RWPE2 (cell line): ENCODE data around the gene CLEC2A.

Experiments
- ATAC-seq: fragments of 200-7000 bp; cut with Tn5 transposase; 3 replicates; pipeline ENCODE4 v1.9.1; 2021; ENCODE audit warnings: low read depth
- DNase-seq: peaks from one replicate; pipeline ENCODE4 v3.0.0-alpha.2; 2020; ENCODE audit warnings: low spot score
- H3K27ac ChIP-seq: fragments of 450-650 bp; 2 replicates; pipeline ENCODE4 v1.5.1; 2017; ENCODE audit warnings: mild to moderate bottlenecking; ENCODE audit not compliant: poor library complexity, severe bottlenecking
- H3K27me3 ChIP-seq: fragments of 250-450 bp; sonication (Bioruptor Pico); 2 replicates; pipeline ENCODE4 v1.5.1; 2021; ENCODE audit warnings: mild to moderate bottlenecking, moderate library complexity; ENCODE audit not compliant: insufficient read depth, poor library complexity, severe bottlenecking
- H3K36me3 ChIP-seq: fragments of 250-450 bp; sonication (Bioruptor Pico); 2 replicates; pipeline ENCODE4 v1.5.1; 2020; ENCODE audit warnings: low read depth, mild to moderate bottlenecking, moderate library complexity
- H3K4me1 ChIP-seq: fragments of 250-450 bp; sonication (Bioruptor Pico); 2 replicates; pipeline ENCODE4 v1.5.1; 2021; ENCODE audit warnings: mild to moderate bottlenecking, moderate library complexity; ENCODE audit not compliant: insufficient read depth, poor library complexity, severe bottlenecking
- H3K4me3 ChIP-seq: fragments of 250-450 bp; sonication (Bioruptor Pico); 2 replicates; pipeline ENCODE4 v1.5.1; 2021; ENCODE audit warnings: mild to moderate bottlenecking, moderate library complexity; ENCODE audit not compliant: severe bottlenecking
- H3K9me3 ChIP-seq: fragments of 250-450 bp; sonication (Bioruptor Pico); 2 replicates; pipeline ENCODE4 v1.5.1; 2021; ENCODE audit warnings: mild to moderate bottlenecking, moderate library complexity; ENCODE audit not compliant: severe bottlenecking
- TF ChIP-seq, protein P1 (sequence below): fragments of 450-650 bp; IDR thresholded peaks from one replicate; pipeline ENCODE4 v1.5.1; 2017; ENCODE audit warnings: mild to moderate bottlenecking, moderate library complexity; ENCODE audit not compliant: poor library complexity, severe bottlenecking

Gene CLEC2A

DNA sequence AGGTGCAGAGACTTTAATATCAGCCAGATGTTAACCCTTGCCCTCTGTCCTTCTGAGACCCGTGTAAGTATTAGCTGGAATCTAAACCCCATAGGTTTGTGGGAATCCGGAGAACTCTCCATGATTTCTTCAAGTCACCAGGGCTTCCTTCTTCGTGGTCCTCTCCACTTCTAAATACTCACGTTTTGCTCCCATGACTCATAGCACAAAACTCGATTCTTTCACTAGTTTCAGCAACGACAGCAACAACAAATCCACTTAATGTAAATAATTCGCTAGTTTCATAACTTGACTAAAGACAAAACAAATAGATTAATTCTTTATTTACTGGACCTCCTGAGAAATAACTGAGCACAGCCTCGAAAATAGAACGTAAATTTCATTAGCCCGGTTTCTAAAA, 4.4 kb upstream of the CLEC2A start:
- Histone ChIP-seq H3K4me1 (no peaks in the 10 kb centered on the region), H3K27ac (no peak overlapping the region), H3K9me3 (no peaks in the 10 kb centered on the region), H3K36me3 (no peaks in the 10 kb centered on the region), H3K27me3 (no peaks in the 10 kb centered on the region), H3K4me3 (no peak overlapping the region)
- TF ChIP-seq, protein P1, sequence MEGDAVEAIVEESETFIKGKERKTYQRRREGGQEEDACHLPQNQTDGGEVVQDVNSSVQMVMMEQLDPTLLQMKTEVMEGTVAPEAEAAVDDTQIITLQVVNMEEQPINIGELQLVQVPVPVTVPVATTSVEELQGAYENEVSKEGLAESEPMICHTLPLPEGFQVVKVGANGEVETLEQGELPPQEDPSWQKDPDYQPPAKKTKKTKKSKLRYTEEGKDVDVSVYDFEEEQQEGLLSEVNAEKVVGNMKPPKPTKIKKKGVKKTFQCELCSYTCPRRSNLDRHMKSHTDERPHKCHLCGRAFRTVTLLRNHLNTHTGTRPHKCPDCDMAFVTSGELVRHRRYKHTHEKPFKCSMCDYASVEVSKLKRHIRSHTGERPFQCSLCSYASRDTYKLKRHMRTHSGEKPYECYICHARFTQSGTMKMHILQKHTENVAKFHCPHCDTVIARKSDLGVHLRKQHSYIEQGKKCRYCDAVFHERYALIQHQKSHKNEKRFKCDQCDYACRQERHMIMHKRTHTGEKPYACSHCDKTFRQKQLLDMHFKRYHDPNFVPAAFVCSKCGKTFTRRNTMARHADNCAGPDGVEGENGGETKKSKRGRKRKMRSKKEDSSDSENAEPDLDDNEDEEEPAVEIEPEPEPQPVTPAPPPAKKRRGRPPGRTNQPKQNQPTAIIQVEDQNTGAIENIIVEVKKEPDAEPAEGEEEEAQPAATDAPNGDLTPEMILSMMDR: no peak
- DNase-seq: no peak
- ATAC-seq: no peak

GRCh38 chr12:9935026-9935425, 2.9 kb upstream of the CLEC2A start:
- DNase-seq (no peak), ATAC-seq (no peak)
- no peaks in the 10 kb centered on the region for H3K27me3 ChIP-seq
- TF ChIP-seq, protein P1: no peak
- H3K4me3 ChIP-seq: no peak overlapping the region
- no peaks in the 10 kb centered on the region for H3K9me3 ChIP-seq
- H3K36me3 ChIP-seq: no peaks in the 10 kb centered on the region
- no peak overlapping the region for H3K27ac ChIP-seq
- no peaks in the 10 kb centered on the region for H3K4me1 ChIP-seq

DNA sequence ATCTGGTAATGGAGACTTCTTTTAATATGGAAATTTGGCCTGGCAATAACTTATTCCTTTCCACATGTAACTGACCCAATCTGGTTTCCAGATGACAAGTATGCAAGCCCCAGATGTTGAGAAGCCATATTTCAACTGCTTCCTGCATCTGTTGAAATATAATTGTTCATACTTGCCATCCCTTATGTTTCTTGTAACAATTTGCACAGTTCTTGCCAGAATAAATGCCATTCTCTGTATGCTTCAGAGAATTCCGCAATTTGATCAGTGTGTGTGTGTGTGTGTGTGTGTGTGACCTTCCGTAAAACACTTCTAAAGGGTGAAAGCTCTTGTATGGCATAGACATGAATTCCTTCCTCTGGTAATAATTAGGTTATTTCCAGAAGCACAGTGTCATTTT, 1.8 kb upstream of the CLEC2A start:
- Histone ChIP-seq H3K4me3 (no peak overlapping the region), H3K36me3 (no peaks in the 10 kb centered on the region), H3K27me3 (no peaks in the 10 kb centered on the region), H3K27ac (no peak overlapping the region), H3K4me1 (no peaks in the 10 kb centered on the region), H3K9me3 (no peaks in the 10 kb centered on the region)
- DNase-seq (no peak), ATAC-seq (no peak)
- TF ChIP-seq, protein P1: no peak

- H3K9me3 ChIP-seq: no peaks in the 10 kb centered on the region
- no peak overlapping the region for H3K4me3 ChIP-seq
- DNase-seq (no peak), ATAC-seq (no peak)
- H3K27ac ChIP-seq: no peak overlapping the region
- no peaks in the 10 kb centered on the region for H3K27me3 ChIP-seq
- TF ChIP-seq, protein P1: no peak
- no peaks in the 10 kb centered on the region for H3K4me1 ChIP-seq
- no peaks in the 10 kb centered on the region for H3K36me3 ChIP-seq
Observed at GRCh38 chr12:9931245-9931644, 925 bp downstream of the CLEC2A start.

- no peak for DNase-seq
- TF ChIP-seq, protein P1: no peak
Observed at GRCh38 chr12:9928607-9929006, 3.6 kb downstream of the CLEC2A start.

More at GRCh38 chr12:9928607-9929006, 3.6 kb downstream of the CLEC2A start:
- ATAC-seq: no peak
- Histone ChIP-seq H3K36me3 (no peaks in the 10 kb centered on the region), H3K9me3 (no peaks in the 10 kb centered on the region), H3K27ac (no peak overlapping the region), H3K4me1 (no peaks in the 10 kb centered on the region), H3K4me3 (no peak overlapping the region), H3K27me3 (no peaks in the 10 kb centered on the region)
